GM12878 (cell line): ENCODE results near the gene MID1. TPM values are rescaled to one million over a fixed set of nuclear protein-coding genes. Genes with fewer than 3 reads are reported as not detected.

Source experiments
- ATAC-seq: fragments of 200-7000 bp; cut with Tn5 transposase; 3 replicates; pipeline ENCODE4 v1.9.1; 2020; ENCODE audit warnings: mild to moderate bottlenecking, moderate library complexity
- BruUV-seq: library from RNA; stranded (reverse); fragments of 400-500 nt; replicated peaks from 2 replicates; lab custom pipeline; 2021; lab: Mats Ljungman, UMichigan
- CTCF ChIA-PET: fragments of 300-600 bp; sonication (Branson Sonifier 250); formaldehyde crosslinking; extraction: SDS; loops from one replicate; lab custom pipeline; 2021; ENCODE audit warnings: inconsistent platforms; lab: Yijun Ruan, JAX
- POLR2A ChIA-PET: fragments of 350-600 bp; formaldehyde crosslinking; extraction: SDS; loops from one replicate; lab custom pipeline; 2021; ENCODE audit warnings: inconsistent platforms; lab: Charles Lee
- RAD21 ChIA-PET: fragments of 300-600 bp; sonication (Branson Sonifier 250); formaldehyde crosslinking; loops from one replicate; lab custom pipeline; 2023; ENCODE audit warnings: antibody characterized with exemption; ENCODE audit not compliant: unreplicated experiment; lab: Charles Lee
- SMC1A ChIA-PET: fragments of 300-600 bp; sonication (Branson Sonifier 250); formaldehyde crosslinking; loops from one replicate; lab custom pipeline; 2023; ENCODE audit not compliant: unreplicated experiment, uncharacterized antibody; lab: Charles Lee
- DNase-seq: peaks from one replicate; pipeline ENCODE4 v3.0.0-alpha.2; 2011; ENCODE audit warnings: low read depth, low spot score
- FAIRE-seq: peaks from 3 replicates; lab custom pipeline; 2011; peaks lifted over from hg19 to GRCh38; lab: Jason Lieb, UNC
- H2AFZ ChIP-seq: 2 replicates; pipeline ENCODE4 v1.6.0; 2011; ENCODE audit warnings: low read depth, low read length, control low read depth; ENCODE audit not compliant: control insufficient read depth
- H3K27ac ChIP-seq: 2 replicates; pipeline ENCODE4 v1.5.1; 2011; ENCODE audit warnings: control low read depth; ENCODE audit not compliant: control insufficient read depth, insufficient read depth
- H3K27me3 ChIP-seq, 2 experiments: replicated peaks in 1 of 2; 2 replicates each; pipeline versions ENCODE4 v1.6.0 to v1.6.1; 2011; ENCODE audit warnings: low read length in 1 of 2; ENCODE audit not compliant: control insufficient read depth in 2 of 2, insufficient read depth in 2 of 2
- H3K36me3 ChIP-seq, 2 experiments: 2 replicates each; pipeline ENCODE4 v1.5.1; 2011; ENCODE audit warnings: low read length in 1 of 2; ENCODE audit not compliant: control insufficient read depth in 2 of 2, insufficient read depth in 2 of 2
- H3K4me1 ChIP-seq: 2 replicates; pipeline ENCODE4 v1.6.1; 2011; ENCODE audit warnings: mild to moderate bottlenecking, low read length, moderate library complexity, mixed read lengths; ENCODE audit not compliant: control insufficient read depth, insufficient read depth
- H3K4me2 ChIP-seq: 2 replicates; pipeline ENCODE4 v1.6.0; 2011; ENCODE audit warnings: control low read depth; ENCODE audit not compliant: control insufficient read depth, insufficient read depth
- H3K4me3 ChIP-seq: fragments of 200-600 bp; sonication (generic); 2 replicates; pipeline ENCODE4 v1.5.1; 2016
- H3K79me2 ChIP-seq: 2 replicates; pipeline ENCODE4 v1.6.0; 2011; ENCODE audit warnings: low read length; ENCODE audit not compliant: control insufficient read depth, insufficient read depth
- H3K9ac ChIP-seq: 2 replicates; pipeline ENCODE4 v1.8.0; 2011; ENCODE audit warnings: low read length, control low read depth, mixed read lengths; ENCODE audit not compliant: control insufficient read depth, insufficient read depth
- H3K9me3 ChIP-seq: replicated peaks from 3 replicates; pipeline ENCODE4 v1.5.1; 2011; ENCODE audit warnings: mild to moderate bottlenecking, low read length; ENCODE audit not compliant: control insufficient read depth, insufficient read depth
- H4K20me1 ChIP-seq: 2 replicates; pipeline ENCODE4 v1.6.0; 2011; ENCODE audit not compliant: control insufficient read depth, insufficient read depth
- BACH1 ChIP-seq: fragments of 450-650 bp; IDR thresholded peaks from 2 replicates; pipeline ENCODE4 v1.6.1; 2017; ENCODE audit warnings: mild to moderate bottlenecking, borderline replicate concordance
- CHD4 ChIP-seq: fragments of 200-600 bp; sonication (generic); IDR thresholded peaks from 2 replicates; pipeline ENCODE4 v1.6.1; 2016; ENCODE audit warnings: mild to moderate bottlenecking
- EGR1 ChIP-seq, 2 experiments: IDR thresholded peaks; 1 replicate in 1 of 2; 2 replicates in 1 of 2; pipeline ENCODE4 v1.6.1; 2011 to 2012; ENCODE audit warnings: low read depth in 2 of 2, low read length in 2 of 2, borderline replicate concordance in 1 of 2, mild to moderate bottlenecking in 1 of 2, moderate library complexity in 1 of 2
- ESRRA ChIP-seq: IDR thresholded peaks from 2 replicates; pipeline ENCODE4 v1.6.1; 2012; ENCODE audit warnings: mild to moderate bottlenecking, low read length, improper control_type of control experiment
- KDM1A ChIP-seq: fragments of 200-600 bp; sonication (generic); IDR thresholded peaks from 2 replicates; pipeline ENCODE4 v1.6.1; 2016; ENCODE audit warnings: borderline replicate concordance
- MTA3 ChIP-seq: IDR thresholded peaks from 2 replicates; pipeline ENCODE4 v1.6.1; 2012; ENCODE audit warnings: low read length, inconsistent platforms, borderline replicate concordance
- RELA ChIP-seq: fragments of 450-650 bp; IDR thresholded peaks from 2 replicates; pipeline ENCODE4 v1.8.0; 2014; ENCODE audit warnings: borderline replicate concordance; ENCODE audit not compliant: partially characterized antibody
- SMAD5 ChIP-seq: IDR thresholded peaks from 2 replicates; pipeline ENCODE4 v1.6.1; 2016; ENCODE audit warnings: antibody characterized with exemption, low read depth
- SMARCA5 ChIP-seq: fragments of 450-650 bp; IDR thresholded peaks from 2 replicates; pipeline ENCODE4 v1.6.1; 2017; ENCODE audit warnings: mild to moderate bottlenecking
- TARDBP ChIP-seq: IDR thresholded peaks from 2 replicates; pipeline ENCODE4 v1.6.1; 2016; ENCODE audit warnings: borderline replicate concordance
- WRNIP1 ChIP-seq: IDR thresholded peaks from 2 replicates; pipeline ENCODE4 v1.6.1; 2011; ENCODE audit warnings: low read depth, low read length, improper control_type of control experiment, borderline replicate concordance
- ZSCAN29 ChIP-seq: fragments of 450-650 bp; IDR thresholded peaks from 2 replicates; pipeline ENCODE4 v1.6.1; 2017; ENCODE audit warnings: mild to moderate bottlenecking, moderate library complexity
- WGBS: methylation state at CpG from one replicate; pipeline ENCODE4 v1.1.6; 2016; ENCODE audit warnings: low lambda C conversion rate; ENCODE audit not compliant: insufficient replicate concordance, insufficient coverage; ENCODE audit errors: missing lambda C conversion rate; 5-methylcytosine and 5-hydroxymethylcytosine counted together
- in situ Hi-C: fragments of 300-500 bp; cut with MboI; formaldehyde crosslinking; loops from 9 replicates; pipeline ENCODE4 v1.14.3; 2018; ENCODE audit warnings: mixed read lengths
- intact Hi-C: fragments of 100-400 bp; cut with micrococcal nuclease; formaldehyde crosslinking; loops from one replicate; pipeline ENCODE4 v1.14.2; 2022; ENCODE audit not compliant: unreplicated experiment
- polyA plus RNA-seq, 11 experiments: library from polyadenylated mRNA; depleted of rRNA in 4 of 11; unstranded in 6 of 11; stranded (reverse) in 5 of 11; fragments of >200 nt; fragmentation: Nextera tagmentation in 4 of 11; fragmentation: Illumina TruSeq in 1 of 11; extraction: Ambion mirVana in 4 of 11; extraction: Trizol in 1 of 11; gene quantifications; 1 replicate in 1 of 11; 2 replicates in 10 of 11; pipeline versions ENCODE4 v1.2.1 to v1.2.3, GENCODE V29; 2011 to 2016; ENCODE audit warnings: inconsistent platforms in 2 of 11, missing spikeins in 2 of 11, low read depth in 1 of 11
- total RNA-seq, 4 experiments: library from RNA; depleted of rRNA in 3 of 4; stranded (reverse); fragments of >200 nt in 3 of 4; fragmentation: Illumina TruSeq in 1 of 4; extraction: Trizol in 1 of 4; gene quantifications; 2 replicates each; pipeline versions ENCODE4 v1.2.1 to v1.2.3, GENCODE V29; 2013 to 2021
- TF ChIP-seq, protein P1 (sequence below): IDR thresholded peaks from 2 replicates; pipeline ENCODE4 v1.6.1; 2011; ENCODE audit warnings: low read depth, mild to moderate bottlenecking, low read length, moderate library complexity, borderline replicate concordance; ENCODE audit errors: extremely low read depth
- TF ChIP-seq, protein P2 (sequence below): fragments of 450-650 bp; IDR thresholded peaks from 2 replicates; pipeline ENCODE4 v1.6.1; 2017; ENCODE audit warnings: mild to moderate bottlenecking

The MID1 gene
- total and polyA plus RNA-seq, 10 of the 15 experiments (the other 5 are each of a cell fraction or from before 2014, with no cell fraction given), result 0.04 to 0.51 (median 0.14) TPM; not detected in 1

DNA sequence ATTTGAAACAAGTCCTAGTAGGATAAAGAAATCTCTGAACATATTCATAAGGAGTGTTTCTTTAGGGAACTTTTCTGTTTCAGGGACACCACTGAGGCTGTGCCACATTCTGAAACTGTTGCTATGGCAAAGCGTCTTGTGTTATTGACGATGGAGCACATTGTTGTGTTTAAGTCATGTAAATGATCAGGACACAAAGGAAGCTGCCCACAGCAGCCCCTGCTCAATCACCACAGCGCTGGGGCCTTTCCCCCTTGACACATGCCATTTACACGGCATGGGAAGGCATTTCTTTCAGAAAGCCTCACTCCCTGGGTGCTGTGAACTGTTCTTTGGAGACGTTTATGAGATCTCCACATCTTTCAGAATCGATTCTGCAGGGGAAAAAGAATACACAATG, 39.8 kb upstream of the MID1 start:
- TF ChIP-seq SMAD5, result no peak
- no peak for TF ChIP-seq KDM1A
- TF ChIP-seq WRNIP1, result no peak
- no peak for TF ChIP-seq TARDBP
- TF ChIP-seq MTA3, result no peak
- no peak for TF ChIP-seq ZSCAN29
- TF ChIP-seq SMARCA5, result no peak
- TF ChIP-seq CHD4, result no peak
- TF ChIP-seq RELA, result no peak
- TF ChIP-seq, protein P1, sequence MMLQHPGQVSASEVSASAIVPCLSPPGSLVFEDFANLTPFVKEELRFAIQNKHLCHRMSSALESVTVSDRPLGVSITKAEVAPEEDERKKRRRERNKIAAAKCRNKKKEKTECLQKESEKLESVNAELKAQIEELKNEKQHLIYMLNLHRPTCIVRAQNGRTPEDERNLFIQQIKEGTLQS, result no peak
- no peak for TF ChIP-seq EGR1 (IDR thresholded peaks at IDR 0.05; ENCODE audit: borderline replicate concordance in 1 of 2, low read depth in 2 of 2, low read length in 2 of 2)
- TF ChIP-seq, protein P2, sequence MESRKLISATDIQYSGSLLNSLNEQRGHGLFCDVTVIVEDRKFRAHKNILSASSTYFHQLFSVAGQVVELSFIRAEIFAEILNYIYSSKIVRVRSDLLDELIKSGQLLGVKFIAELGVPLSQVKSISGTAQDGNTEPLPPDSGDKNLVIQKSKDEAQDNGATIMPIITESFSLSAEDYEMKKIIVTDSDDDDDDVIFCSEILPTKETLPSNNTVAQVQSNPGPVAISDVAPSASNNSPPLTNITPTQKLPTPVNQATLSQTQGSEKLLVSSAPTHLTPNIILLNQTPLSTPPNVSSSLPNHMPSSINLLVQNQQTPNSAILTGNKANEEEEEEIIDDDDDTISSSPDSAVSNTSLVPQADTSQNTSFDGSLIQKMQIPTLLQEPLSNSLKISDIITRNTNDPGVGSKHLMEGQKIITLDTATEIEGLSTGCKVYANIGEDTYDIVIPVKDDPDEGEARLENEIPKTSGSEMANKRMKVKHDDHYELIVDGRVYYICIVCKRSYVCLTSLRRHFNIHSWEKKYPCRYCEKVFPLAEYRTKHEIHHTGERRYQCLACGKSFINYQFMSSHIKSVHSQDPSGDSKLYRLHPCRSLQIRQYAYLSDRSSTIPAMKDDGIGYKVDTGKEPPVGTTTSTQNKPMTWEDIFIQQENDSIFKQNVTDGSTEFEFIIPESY, result no peak
- no peak for TF ChIP-seq ESRRA
- TF ChIP-seq BACH1, result no peak
- CTCF ChIA-PET, result no interaction called here
- Histone ChIP-seq H3K27ac (no peak overlapping the region), H3K4me2 (no peak overlapping the region), H3K4me1 (no peaks in the 10 kb centered on the region), H3K9me3 (no peaks in the 10 kb centered on the region), H3K27me3 (no peaks in the 10 kb centered on the region), H3K4me3 (no peak overlapping the region), H3K36me3 (no peaks in the 10 kb centered on the region), H4K20me1 (no peaks in the 10 kb centered on the region), H3K9ac (no peak overlapping the region), H2AFZ (no peak overlapping the region), H3K79me2 (no peaks in the 10 kb centered on the region)
- intact Hi-C loops, result no loop called here
- ATAC-seq (no peak), DNase-seq (no peak), FAIRE-seq (no peak)
- no TSS peak for BruUV-seq
- SMC1A ChIA-PET, result no interaction called here
- RAD21 ChIA-PET, result no interaction called here
- in situ Hi-C loops, result no loop called here
- POLR2A ChIA-PET, result no interaction called here
- 28% methylated on average over 6 of the region's 6 CpGs for WGBS
